Cerebellar cortex (tissue), 1 donor: ENCODE data around the gene TNKS2.
"Not testable (repeated sequence)": the region's sequence is repeated elsewhere in the genome, so short reads cannot be mapped to it uniquely, and the experiment has no call there.

Experiments used
- DNase-seq: peaks from one replicate; pipeline ENCODE4 v3.0.0-alpha.2; 2015; ENCODE audit warnings: low spot score

TNKS2 gene

GRCh38 chr10:91797874-91798648, at the start of gene TNKS2:
TSS of gene TNKS2 (plus strand) at chr10:91798426. CDS start at chr10:91798691, 265 bp downstream.
- peak; percentile 91 for DNase-seq

- not testable (repeated sequence) for DNase-seq
Observed at GRCh38 chr10:91749592-91749991, 48.6 kb upstream of the TNKS2 start.

GRCh38 chr10:91756286-91756685, 41.9 kb upstream of the TNKS2 start:
- DNase-seq, result no peak

GRCh38 chr10:91758303-91759146, 39.7 kb upstream of the TNKS2 start:
- DNase-seq, result peak; percentile 76

GRCh38 chr10:91759581-91759986, 38.6 kb upstream of the TNKS2 start:
- DNase-seq, result no peak

GRCh38 chr10:91761721-91762120, 36.5 kb upstream of the TNKS2 start:
- no peak for DNase-seq

GRCh38 chr10:91762878-91763277, 35.3 kb upstream of the TNKS2 start:
- no peak for DNase-seq

- DNase-seq, result no peak
Observed at GRCh38 chr10:91766676-91767075, 31.6 kb upstream of the TNKS2 start.

- no peak for DNase-seq
Observed at GRCh38 chr10:91768123-91768522, 30.1 kb upstream of the TNKS2 start.

GRCh38 chr10:91771907-91772306, 26.3 kb upstream of the TNKS2 start:
- DNase-seq, result no peak

- no peak for DNase-seq
Observed at GRCh38 chr10:91772461-91772860, 25.8 kb upstream of the TNKS2 start.

GRCh38 chr10:91772869-91773268, 25.4 kb upstream of the TNKS2 start:
- DNase-seq, result no peak

GRCh38 chr10:91774571-91774970, 23.7 kb upstream of the TNKS2 start:
- DNase-seq, result no peak

GRCh38 chr10:91775731-91776130, 22.5 kb upstream of the TNKS2 start:
- no peak for DNase-seq

GRCh38 chr10:91776266-91776665, 22.0 kb upstream of the TNKS2 start:
- DNase-seq, result no peak

GRCh38 chr10:91778485-91778884, 19.7 kb upstream of the TNKS2 start:
- DNase-seq, result no peak

- DNase-seq, result no peak
Observed at GRCh38 chr10:91779011-91779605, 19.1 kb upstream of the TNKS2 start.

- no peak for DNase-seq
Observed at GRCh38 chr10:91782539-91782938, 15.7 kb upstream of the TNKS2 start.

GRCh38 chr10:91785830-91786229, 12.4 kb upstream of the TNKS2 start:
- DNase-seq, result no peak

GRCh38 chr10:91787258-91787657, 11.0 kb upstream of the TNKS2 start:
- DNase-seq, result no peak

GRCh38 chr10:91787810-91788209, 10.4 kb upstream of the TNKS2 start:
- no peak for DNase-seq

- DNase-seq, result no peak
Observed at GRCh38 chr10:91788527-91788926, 9.7 kb upstream of the TNKS2 start.
